Hepatocyte (in vitro differentiated cells): ENCODE measurements around the gene PRND.

ENCODE experiments used
- CTCF ChIP-seq: fragments of 200-600 bp; sonication (generic); IDR thresholded peaks from 2 replicates; pipeline ENCODE4 v1.5.1; 2016; ENCODE audit warnings: antibody characterized with exemption, mild to moderate bottlenecking; ENCODE audit not compliant: poor library complexity
- EZH2 ChIP-seq: fragments of 200-600 bp; sonication (generic); IDR thresholded peaks from 2 replicates; pipeline ENCODE4 v1.6.1; 2016; ENCODE audit warnings: antibody characterized with exemption, mild to moderate bottlenecking, borderline replicate concordance

- no peak for TF ChIP-seq CTCF
- TF ChIP-seq EZH2: no peak
Measured at GRCh38 chr20:4684837-4685413, 36.8 kb upstream of the PRND start.
